ENCODE measurements around the gene MYBPC2.

The MYBPC2 gene

DNA sequence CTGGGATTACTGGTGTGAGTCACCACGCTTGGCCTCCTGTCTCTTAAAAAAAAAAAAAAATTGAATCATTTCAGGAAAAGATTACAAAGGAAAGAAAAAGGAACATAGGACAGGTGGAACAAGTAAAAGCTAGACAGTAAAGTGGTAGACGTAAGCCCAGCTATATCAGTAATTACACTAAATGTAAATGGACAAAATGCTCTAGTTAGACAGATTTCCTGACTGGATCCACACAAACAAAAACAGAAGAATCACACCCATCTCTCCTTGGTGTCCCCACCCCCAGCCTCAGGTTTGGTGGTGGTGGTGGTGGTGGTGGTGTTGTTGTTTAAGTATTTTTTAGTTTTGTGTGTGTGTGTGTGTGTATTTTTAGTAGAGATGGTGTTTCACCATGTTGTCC is 20.3 kb upstream of the MYBPC2 start:
- DNase-seq = no peak

DNA sequence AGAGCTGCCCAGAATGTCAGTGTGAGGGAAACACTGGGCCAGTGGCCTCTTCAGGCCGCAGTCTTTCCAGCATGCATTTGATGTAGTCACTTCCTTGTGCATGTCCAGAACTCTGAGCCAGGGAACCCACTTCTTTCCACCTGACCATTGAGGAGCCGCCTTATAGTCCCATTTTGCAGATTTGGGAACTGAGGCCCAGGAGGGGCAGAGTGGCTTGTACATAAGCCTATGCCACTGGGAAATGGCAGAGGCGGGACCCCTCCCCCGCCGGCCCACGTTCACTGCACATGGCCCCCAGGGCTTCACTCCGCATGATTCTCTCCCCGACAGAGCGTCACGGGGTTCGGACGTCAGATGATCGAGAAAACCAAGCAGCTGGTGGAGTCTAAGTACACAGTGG is 19.6 kb upstream of the MYBPC2 start:
- DNase-seq = no peak

DNA sequence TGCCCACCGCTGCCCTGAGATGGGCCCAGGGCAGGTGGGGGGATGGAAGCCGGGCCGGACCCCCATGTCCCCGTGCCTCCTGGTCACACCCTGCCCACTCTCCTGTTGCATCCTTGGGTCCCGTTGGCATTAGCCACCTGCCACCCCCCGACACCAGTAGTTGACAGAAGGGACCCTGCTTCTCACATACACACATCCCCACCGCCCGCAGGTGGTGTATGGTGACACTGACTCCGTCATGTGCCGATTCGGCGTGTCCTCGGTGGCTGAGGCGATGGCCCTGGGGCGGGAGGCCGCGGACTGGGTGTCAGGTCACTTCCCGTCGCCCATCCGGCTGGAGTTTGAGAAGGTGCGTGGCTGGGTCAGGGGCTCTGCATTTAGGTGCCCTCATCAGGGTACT is 19.2 kb upstream of the MYBPC2 start:
- no peak for DNase-seq

DNA sequence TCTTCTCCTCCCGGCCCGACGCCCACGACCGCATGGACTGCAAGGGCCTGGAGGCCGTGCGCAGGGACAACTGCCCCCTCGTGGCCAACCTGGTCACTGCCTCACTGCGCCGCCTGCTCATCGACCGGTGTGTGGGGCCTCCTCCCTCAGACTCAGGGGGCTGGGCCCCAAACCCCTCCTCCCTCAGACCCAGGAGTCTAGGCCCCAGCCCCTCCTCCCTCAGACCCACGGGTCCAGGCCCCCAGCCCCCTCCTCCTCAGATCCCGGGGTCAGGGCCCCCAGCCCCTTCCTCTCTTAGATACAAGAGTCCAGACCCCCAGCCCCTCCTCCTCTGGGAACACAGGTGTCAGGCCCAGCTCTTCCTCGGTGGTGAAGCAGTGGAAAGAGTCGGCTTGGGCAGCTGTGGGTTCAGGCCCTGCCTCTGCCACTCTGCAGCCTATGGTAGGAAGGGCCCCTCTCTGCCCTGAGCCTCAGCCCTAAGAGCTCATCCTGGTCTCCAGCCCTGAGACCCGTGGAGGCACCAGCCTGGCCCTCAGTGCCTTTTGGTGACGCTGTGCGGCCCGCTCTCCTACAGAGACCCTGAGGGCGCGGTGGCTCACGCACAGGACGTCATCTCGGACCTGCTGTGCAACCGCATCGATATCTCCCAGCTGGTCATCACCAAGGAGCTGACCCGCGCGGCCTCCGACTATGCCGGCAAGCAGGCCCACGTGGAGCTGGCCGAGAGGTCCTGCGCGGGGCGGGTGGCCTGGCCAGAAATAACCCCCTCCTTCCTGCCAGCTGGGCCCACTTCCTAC is 17.6 kb upstream of the MYBPC2 start:
- peak; percentile 89 for DNase-seq

DNA sequence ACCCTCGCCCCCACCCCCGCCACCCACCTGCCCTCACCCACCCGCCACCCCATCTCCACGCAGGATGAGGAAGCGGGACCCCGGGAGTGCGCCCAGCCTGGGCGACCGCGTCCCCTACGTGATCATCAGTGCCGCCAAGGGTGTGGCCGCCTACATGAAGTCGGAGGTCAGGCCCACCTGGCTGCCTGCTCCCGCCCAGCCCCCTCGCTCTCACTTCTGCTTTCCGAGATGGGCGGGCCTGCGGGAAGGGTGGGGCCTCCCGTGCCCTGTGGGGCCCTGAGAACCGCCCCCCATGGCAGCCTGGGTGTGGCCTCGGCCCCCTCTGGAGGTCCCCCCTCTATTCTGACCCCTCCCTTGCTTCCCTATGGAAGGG is 17.0 kb upstream of the MYBPC2 start:
- DNase-seq = no peak

DNA sequence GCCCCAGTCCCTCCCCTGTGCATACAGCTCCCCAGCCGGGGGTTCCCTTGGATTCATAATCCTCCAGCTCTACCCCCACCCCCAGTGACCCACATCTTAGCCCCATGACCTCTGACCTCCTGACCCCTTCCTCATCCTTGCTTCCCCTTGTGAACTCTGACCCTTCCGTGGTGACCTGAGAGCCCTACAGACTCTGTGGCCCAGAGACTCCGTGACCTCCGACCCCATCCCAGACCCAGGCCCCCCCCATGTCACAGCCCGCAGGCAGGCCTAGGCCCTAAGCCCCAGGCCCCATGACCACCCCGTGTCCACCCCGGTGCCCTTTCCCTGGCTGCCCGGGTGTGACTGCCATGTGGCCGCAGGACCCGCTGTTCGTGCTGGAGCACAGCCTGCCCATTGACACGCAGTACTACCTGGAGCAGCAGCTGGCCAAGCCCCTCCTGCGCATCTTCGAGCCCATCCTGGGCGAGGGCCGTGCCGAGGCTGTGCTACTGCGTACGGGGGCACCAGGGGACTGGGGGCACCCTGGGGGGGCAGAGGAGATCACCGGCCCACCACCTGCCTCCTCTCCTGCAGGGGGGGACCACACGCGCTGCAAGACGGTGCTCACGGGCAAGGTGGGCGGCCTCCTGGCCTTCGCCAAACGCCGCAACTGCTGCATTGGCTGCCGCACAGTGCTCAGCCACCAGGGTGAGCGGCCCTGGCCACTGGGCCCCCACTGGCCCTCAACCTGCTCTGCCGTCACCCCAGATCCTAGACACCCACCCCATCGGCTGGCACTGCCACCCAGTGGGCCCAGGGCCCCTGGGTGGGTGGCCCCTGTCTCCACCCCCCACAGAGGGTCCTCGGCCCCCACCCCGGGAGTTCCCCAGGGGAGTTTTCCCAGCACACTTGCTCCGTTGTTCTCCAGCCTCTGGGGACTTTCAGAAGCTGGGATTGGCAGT is 16.4 kb upstream of the MYBPC2 start:
- no peak for DNase-seq

DNA sequence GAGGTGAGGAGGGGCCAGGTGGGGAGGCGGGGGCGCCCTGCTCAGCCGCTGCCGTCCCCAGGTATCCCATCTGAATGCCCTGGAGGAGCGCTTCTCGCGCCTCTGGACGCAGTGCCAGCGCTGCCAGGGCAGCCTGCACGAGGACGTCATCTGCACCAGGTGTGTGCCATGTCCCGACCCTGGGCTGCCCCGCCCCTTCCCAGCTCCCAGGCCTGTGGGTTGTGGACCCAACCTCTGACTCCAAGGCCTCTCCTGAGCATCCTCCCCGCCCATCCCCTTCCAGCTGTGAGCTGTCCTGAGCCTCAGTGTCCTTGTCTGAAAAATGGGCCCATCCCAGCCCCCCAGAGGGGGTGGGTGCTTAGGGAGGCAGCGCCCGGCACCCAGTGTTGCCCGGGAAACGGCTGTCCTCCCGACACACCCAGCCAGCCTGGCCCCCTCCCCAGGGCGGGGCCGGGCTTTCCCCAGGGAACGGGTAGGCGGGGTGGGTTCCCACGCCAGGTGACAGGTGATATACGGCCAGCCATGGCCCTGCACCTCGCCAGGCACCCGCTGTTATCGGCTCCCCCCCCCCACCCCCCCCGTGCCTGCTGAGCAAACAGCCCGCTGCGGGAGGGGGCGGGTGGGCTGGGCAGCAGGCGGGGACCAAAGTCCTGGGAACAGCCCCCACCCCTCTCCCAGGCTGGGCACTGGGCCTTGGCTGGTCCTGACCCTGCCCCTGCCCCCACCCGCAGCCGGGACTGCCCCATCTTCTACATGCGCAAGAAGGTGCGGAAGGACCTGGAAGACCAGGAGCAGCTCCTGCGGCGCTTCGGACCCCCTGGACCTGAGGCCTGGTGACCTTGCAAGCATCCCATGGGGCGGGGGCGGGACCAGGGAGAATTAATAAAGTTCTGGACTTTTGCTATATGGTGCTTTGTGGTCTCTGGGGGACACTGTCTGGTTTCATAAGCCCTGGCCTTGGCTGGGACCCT is 15.3 kb upstream of the MYBPC2 start:
- no peak for DNase-seq

DNA sequence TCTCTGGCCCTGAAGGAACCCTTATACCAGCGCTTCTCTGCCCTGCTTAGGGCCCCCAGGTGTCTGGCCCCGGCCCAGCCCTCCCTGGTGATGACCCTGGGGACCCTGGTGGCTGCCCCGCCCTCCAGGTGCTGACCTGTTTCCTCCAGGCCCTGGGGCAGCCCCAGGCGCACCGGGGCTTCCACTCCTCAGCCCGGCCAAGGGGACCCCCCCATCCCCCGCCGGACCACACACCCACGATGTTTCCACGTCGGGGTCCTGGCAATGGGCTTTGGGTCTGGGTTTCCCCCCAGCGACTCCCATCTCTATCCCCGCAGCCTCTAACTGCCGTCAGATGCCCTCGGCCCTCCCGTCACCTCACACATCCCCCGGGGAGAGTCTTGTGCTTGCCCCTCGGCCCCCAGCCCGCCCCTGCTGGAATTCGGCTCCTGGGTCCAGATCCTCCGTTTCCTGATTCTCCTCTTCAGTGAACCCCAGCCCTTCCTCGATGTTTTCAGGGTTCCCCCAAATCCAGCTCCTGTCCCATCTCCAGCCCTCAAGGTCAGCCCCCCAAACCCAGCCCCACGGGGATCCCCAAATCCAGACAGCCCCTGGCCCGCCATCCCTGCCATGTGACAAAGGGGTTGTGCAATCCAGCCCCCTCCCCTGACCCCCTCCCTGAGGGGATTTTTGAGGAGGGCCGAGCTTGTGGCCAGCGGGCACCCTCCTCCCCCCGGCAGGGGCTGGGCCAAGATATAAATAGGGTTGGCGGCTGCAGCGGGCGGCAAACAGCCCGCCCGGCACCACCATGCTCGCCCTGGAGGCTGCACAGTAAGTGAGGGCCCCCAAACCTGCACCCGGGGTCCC is 14.3 kb upstream of the MYBPC2 start, which contains the start of gene SPIB:
TSS of gene SPIB (plus strand) at position 763 of the 846 bp plus-strand sequence. CDS start at position 788, 25 bp downstream.
- DNase-seq = no peak

DNA sequence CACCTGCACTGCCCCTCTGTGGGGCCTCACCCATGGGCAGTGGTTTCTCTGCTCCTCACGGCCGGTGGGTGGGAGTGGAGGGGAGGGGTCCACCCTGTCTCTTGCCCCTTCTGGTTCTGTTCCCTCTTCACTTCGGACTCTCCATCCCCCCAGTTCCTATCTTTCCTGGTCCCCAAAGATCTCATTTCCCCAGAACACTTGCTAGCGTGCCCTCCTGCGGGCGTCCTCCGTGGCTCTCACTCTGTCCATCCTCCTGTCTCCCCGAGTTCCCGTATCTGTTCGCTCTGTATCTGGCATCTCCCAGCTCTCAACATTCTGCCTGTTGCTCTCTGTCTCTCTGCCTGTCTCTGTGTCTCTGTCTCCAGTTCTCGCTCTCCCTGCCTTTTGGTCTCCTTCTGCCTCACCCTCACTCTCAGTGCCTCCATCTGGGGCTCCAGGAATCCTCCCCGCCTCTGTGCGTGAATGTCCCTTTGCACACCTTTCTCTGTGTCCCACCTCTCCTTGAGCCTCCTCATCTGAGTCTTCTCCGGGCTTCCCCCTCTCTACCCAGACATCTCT is 13.6 kb upstream of the MYBPC2 start:
- DNase-seq = no peak

DNA sequence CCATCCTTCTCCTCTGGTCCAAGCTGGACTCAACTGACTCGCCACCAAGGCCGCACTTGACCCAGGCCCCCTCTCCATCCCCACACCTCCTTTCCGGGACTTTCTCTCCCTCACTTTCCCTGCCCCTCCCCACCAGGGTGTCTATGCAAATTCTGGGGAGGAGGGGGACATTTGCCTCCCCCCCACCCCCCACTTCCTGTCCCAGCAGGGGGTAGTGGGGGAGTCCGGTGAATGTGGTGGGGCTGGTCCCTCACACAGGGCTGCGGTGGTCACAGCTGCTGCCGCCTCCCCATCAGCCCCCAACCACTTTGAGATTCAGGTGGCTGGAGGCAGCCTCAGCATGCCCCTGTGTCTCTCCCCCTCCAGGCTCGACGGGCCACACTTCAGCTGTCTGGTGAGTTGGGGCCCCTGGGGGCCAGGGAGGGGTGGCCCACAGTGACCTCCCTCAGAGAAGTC is 13.1 kb upstream of the MYBPC2 start:
- DNase-seq = no peak

DNA sequence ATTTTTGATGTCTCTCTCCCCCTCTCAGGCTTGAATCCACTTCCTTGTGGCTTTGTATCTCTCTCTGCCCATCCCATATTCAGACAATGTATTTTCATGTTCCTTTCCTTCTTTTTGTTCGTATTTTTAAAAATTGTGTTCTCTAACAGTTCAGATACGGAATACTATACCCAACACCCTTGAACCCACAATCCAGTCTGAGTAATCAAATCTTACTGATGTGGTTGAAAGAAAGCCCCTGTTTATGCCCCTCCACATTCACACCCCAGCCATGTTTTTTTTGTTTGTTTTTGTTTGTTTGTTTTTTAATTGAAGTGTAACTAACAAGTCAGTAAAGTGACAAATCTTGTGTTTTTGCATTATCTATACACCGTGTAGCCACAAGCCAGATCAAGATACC is 12.6 kb upstream of the MYBPC2 start:
- no peak for DNase-seq

DNA sequence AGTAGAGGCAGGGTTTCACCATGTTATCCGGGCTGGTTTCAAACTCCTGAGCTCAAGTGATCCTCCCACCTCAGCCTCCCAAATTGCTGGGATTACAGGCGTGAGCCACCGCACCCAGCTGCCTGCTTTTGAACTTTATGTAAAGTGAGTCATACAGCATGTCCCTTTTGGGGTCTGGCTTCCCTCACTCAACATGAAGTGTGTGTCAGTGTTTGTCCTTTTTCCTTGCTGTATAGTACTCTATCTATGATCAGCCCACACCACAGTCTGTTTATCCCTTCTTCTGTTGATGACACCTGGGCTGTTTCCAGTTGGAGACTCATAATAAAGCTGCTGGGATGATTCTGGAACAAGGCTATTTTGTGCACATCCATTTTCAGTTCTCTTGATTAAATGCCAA is 11.9 kb upstream of the MYBPC2 start:
- DNase-seq = no peak

DNA sequence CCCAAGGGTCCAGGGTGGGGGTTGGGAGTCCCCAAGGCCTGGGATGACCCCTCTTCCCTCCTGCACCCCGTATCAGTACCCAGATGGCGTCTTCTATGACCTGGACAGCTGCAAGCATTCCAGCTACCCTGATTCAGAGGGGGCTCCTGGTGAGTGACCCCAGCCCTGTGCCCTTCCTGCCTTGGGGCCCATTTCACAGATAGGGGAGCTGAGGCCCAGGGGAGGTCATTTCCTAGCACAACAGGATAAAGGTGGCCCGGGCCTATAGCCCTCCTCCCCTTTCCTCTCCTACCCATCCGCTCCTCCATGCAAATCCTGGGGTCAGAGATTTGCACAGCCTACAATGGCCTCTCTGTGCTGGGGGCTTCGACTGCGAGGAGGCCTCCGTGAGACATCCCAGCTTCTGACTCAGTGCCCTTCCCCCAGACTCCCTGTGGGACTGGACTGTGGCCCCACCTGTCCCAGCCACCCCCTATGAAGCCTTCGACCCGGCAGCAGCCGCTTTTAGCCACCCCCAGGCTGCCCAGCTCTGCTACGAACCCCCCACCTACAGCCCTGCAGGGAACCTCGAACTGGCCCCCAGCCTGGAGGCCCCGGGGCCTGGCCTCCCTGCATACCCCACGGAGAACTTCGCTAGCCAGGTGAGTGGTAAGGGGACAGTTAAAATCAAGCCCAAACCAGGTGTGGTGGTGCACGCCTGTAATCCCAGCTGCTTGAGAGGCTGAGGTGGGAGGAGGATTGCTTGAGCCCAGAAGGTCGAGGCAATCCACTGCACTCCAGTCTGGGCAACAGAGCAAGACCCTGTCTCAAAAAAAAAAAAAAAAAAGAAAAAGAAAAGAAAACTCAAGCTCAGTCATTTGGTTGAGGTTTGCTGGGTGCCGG is 10.1 kb upstream of the MYBPC2 start:
- DNase-seq = no peak

DNA sequence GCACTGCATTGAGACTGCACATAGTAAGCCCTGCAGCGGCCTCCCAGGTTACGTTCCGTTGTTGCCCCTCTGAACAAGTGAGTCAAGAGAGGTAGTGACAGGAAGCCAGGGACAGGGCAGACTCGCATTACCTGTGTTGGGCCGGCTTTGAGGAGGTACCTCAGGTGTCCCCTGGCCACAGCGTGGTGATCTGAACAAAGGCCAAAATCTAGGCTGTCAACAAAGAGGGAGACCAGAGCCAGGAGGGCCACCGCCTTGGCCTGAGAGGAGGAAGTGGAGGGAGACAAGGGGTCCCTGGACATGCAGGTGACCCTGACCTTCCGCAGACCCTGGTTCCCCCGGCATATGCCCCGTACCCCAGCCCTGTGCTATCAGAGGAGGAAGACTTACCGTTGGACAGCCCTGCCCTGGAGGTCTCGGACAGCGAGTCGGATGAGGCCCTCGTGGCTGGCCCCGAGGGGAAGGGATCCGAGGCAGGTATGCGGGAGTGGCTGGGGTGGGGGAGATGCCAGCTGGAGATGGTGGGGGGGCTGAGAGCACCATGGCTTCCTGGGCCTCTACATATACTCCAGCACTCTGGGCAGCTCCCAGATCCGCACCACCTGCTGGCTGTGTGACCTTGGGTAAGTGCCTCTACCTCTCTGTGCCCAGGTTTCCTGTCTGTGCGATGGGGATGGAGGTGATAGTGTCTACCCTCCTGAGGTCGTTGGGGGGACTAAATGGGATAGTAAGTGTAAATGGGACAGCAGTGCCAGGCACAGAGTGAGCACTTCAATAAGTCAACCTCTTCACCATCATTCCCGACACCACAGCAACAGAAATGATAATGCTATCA is 9.2 kb upstream of the MYBPC2 start:
- DNase-seq = no peak

DNA sequence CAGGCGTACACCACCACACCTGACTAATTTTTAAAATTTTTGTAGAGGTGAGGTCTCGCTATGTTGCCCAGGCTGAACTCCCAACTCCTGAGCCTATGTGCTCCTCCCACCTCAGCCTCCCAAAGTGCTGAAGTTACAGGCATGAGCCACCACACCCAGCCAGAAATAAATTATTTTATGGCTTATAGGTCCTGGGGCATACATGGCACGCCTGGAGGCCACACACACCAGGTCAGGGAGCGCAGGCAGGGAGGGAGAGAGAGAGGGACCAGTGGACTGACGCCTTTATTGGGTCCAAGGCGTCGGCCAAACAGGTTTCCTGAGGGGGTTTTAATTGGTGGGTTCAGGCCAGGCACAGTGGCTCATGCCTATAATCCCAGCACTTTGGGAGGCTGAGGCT is 7.1 kb upstream of the MYBPC2 start:
- no peak for DNase-seq

DNA sequence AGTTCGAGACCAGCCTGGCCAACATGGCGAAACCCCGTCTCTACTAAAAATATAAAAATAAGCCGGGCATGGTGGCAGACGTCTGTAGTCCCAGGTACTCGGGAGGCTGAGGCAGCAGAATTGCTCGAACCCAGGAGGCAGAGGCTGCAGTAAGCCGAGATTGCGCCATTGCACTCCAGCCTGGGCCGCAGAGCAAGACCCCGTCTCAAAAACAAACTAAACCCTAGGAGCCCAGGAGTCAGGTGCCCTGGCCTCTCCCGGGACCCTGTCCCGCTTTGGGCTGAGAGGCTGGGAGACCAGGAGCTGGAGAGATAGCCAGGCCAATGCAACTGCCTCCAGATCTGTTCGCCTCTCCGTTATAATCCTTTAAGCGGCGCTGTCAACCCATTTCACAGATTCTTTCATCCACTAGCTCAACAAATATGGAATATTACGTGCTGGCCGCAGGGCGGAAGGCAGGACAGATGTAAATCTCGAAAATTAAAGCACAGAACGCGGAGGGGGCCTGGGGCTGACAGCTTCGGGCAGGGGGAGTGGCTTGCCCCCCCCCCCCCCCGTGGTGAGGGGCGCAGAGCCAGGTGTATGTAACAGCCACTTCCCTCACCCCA is 5.3 kb upstream of the MYBPC2 start:
- DNase-seq = no peak

DNA sequence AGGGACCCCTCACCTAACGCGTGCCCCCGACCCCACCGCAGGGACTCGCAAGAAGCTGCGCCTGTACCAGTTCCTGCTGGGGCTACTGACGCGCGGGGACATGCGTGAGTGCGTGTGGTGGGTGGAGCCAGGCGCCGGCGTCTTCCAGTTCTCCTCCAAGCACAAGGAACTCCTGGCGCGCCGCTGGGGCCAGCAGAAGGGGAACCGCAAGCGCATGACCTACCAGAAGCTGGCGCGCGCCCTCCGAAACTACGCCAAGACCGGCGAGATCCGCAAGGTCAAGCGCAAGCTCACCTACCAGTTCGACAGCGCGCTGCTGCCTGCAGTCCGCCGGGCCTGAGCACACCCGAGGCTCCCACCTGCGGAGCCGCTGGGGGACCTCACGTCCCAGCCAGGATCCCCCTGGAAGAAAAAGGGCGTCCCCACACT is 4.7 kb upstream of the MYBPC2 start:
- DNase-seq = peak; percentile 90

DNA sequence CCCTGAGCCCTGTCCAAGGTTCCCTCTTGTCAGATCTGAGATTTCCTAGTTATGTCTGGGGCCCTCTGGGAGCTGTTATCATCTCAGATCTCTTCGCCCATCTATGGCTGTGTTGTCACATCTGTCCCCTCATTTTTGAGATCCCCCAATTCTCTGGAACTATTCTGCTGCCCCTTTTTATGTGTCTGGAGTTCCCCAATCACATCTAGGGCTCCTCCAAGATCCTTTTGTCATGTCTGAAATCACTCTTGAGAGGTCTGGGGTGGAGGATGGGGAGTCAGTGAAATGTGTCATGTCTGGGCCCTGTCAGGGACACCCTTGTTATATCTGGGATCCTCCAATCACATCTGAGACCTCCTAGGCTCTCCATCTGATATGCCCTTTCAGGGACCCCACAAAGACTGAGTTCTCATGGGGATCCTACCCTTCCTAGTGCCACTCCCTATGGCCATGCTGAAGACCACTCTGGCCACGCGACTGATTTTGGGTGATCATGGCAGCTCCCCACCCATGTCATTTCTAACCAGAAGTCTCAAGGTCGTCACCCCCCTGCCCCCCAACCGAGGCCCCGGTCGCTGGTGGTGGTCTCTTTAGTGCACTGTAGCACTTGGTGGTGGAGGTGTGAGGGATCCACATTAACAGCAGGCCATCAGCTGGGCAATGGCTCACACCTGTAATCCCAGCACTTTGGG is 3.8 kb upstream of the MYBPC2 start:
- no peak for DNase-seq
